Measurements from ENCODE around the gene NFYC. TPM values are rescaled to one million over a fixed set of nuclear protein-coding genes. Genes with fewer than 3 reads are reported as not detected.

NFYC gene
- polyA plus RNA-seq, 1 of the 3 experiments (the other 2 are of a cell fraction), result 72.4 TPM

- WGBS (ENCODE audit: low lambda C conversion rate), result 64% methylated on average over 5 of the region's 5 CpGs
- Histone ChIP-seq H2AFZ (ENCODE audit: low read depth) (no peak overlapping the region), H3K36me3 (replicated peaks in 1 of 2; ENCODE audit: control insufficient read depth in 1 of 2, insufficient read depth in 2 of 2, low read length in 1 of 2) (no peaks in the 10 kb centered on the region), H3K27me3 (ENCODE audit: insufficient read depth) (no peaks in the 10 kb centered on the region), H3K9me3 (no peaks in the 10 kb centered on the region), H3K79me2 (ENCODE audit: insufficient read depth) (no peaks in the 10 kb centered on the region), H3K4me3 (ENCODE audit: low read depth in 2 of 2, low read length in 1 of 2) (no peak overlapping the region), H3K9ac (no peak overlapping the region), H3K27ac (ENCODE audit: low read depth in 2 of 2, low read length in 1 of 2) (no peak overlapping the region; a peak in 1 of 4 replicates), H4K20me1 (ENCODE audit: insufficient read depth) (no peaks in the 10 kb centered on the region), H3K9me2 (no peaks in the 10 kb centered on the region), H3K4me1 (ENCODE audit: control insufficient read depth in 1 of 2, insufficient read depth in 2 of 2, low read depth in 1 of 2, low read length in 1 of 2) (peaks cover 0 to 7% of the 10 kb centered on the region in 2 experiments; a peak in 1 of 4 replicates), H3K4me2 (no peak overlapping the region), H3F3A (replicated peaks; ENCODE audit: insufficient read depth) (no peaks in the 10 kb centered on the region)
- CTCF ChIA-PET, result interaction anchor here (1.1 to 1.9 kb wide), 5 partner anchors 14 to 501 kb away, joined by 3 to 7 read pairs (median 5); no protein-coding TSS in a partner anchor
- no peak for TF ChIP-seq ZBTB33 (IDR thresholded peaks at IDR 0.05; ENCODE audit: borderline replicate concordance, low read depth)
- DNase-seq, result no peak
- POLR2A ChIA-PET, result interaction anchor here (2.6 kb wide), 1 partner anchor 18 kb away, joined by 11 read pairs; no protein-coding TSS in a partner anchor
Observed at GRCh38 chr1:40645118-40645680, 46.3 kb upstream of the NFYC start.

- Histone ChIP-seq H3K9ac (no peak overlapping the region), H3K9me3 (no peaks in the 10 kb centered on the region), H3K4me3 (ENCODE audit: low read depth in 2 of 2, low read length in 1 of 2) (no peak overlapping the region), H3K27ac (ENCODE audit: low read depth in 2 of 2, low read length in 1 of 2) (no peak overlapping the region), H3K4me2 (no peak overlapping the region), H3K9me2 (no peaks in the 10 kb centered on the region), H3K4me1 (ENCODE audit: control insufficient read depth in 1 of 2, insufficient read depth in 2 of 2, low read depth in 1 of 2, low read length in 1 of 2) (peaks cover 0 to 7% of the 10 kb centered on the region in 2 experiments; a peak in 1 of 4 replicates), H3K27me3 (ENCODE audit: insufficient read depth) (no peaks in the 10 kb centered on the region), H2AFZ (ENCODE audit: low read depth) (no peak overlapping the region), H3F3A (replicated peaks; ENCODE audit: insufficient read depth) (no peaks in the 10 kb centered on the region), H4K20me1 (ENCODE audit: insufficient read depth) (no peaks in the 10 kb centered on the region), H3K79me2 (ENCODE audit: insufficient read depth) (no peaks in the 10 kb centered on the region), H3K36me3 (replicated peaks in 1 of 2; ENCODE audit: control insufficient read depth in 1 of 2, insufficient read depth in 2 of 2, low read length in 1 of 2) (no peaks in the 10 kb centered on the region)
- POLR2A ChIA-PET, result interaction anchor here (0.9 to 2.6 kb wide), 2 partner anchors 9 to 17 kb away, joined by 3 to 11 read pairs; no protein-coding TSS in a partner anchor
- no peak for DNase-seq
- WGBS (ENCODE audit: low lambda C conversion rate), result 76% methylated on average over 5 of the region's 5 CpGs
- CTCF ChIA-PET, result interaction anchor here (0.8 to 1.9 kb wide), 7 partner anchors 13 to 306 kb away, joined by 3 to 7 read pairs (median 5); no protein-coding TSS in a partner anchor
- no peak for TF ChIP-seq EZH2phosphoT487 (IDR thresholded peaks at IDR 0.05; ENCODE audit: borderline replicate concordance, low read depth)
Observed at GRCh38 chr1:40646315-40646714, 45.2 kb upstream of the NFYC start.

GRCh38 chr1:40648200-40648599 lies 43.3 kb upstream of the NFYC start:
- Histone ChIP-seq H3K27ac (ENCODE audit: low read depth in 2 of 2, low read length in 1 of 2) (no peak overlapping the region), H3K27me3 (ENCODE audit: insufficient read depth) (no peaks in the 10 kb centered on the region), H3K36me3 (replicated peaks in 1 of 2; ENCODE audit: control insufficient read depth in 1 of 2, insufficient read depth in 2 of 2, low read length in 1 of 2) (no peaks in the 10 kb centered on the region), H3K4me1 (ENCODE audit: control insufficient read depth in 1 of 2, insufficient read depth in 2 of 2, low read depth in 1 of 2, low read length in 1 of 2) (peaks cover 0 to 7% of the 10 kb centered on the region in 2 experiments; a peak in 1 of 4 replicates), H4K20me1 (ENCODE audit: insufficient read depth) (no peaks in the 10 kb centered on the region), H2AFZ (ENCODE audit: low read depth) (no peak overlapping the region), H3K9me2 (no peaks in the 10 kb centered on the region), H3K9ac (no peak overlapping the region), H3F3A (replicated peaks; ENCODE audit: insufficient read depth) (no peaks in the 10 kb centered on the region), H3K79me2 (ENCODE audit: insufficient read depth) (no peaks in the 10 kb centered on the region), H3K4me2 (no peak overlapping the region), H3K9me3 (no peaks in the 10 kb centered on the region), H3K4me3 (ENCODE audit: low read depth in 2 of 2, low read length in 1 of 2) (no peak overlapping the region)
- DNase-seq, result no peak
- POLR2A ChIA-PET, result interaction anchor here (1.0 kb wide), 1 partner anchor 14 kb away, joined by 3 read pairs; no protein-coding TSS in a partner anchor
- CTCF ChIA-PET, result interaction anchor here (1.0 to 1.8 kb wide), 4 partner anchors 15 to 504 kb away, joined by 3 to 5 read pairs (median 4); no protein-coding TSS in a partner anchor
- TF ChIP-seq USF1 (IDR thresholded peaks at IDR 0.05; ENCODE audit: borderline replicate concordance, low read depth) (no peak), SMC3 (IDR thresholded peaks at IDR 0.05; ENCODE audit: low read depth, low read length) (no peak), MXI1 (IDR thresholded peaks at IDR 0.05; ENCODE audit: low read depth, low read length) (no peak), FOXJ3 (CRISPR knock-in tag; IDR thresholded peaks at IDR 0.05) (no peak), TCF12 (IDR thresholded peaks at IDR 0.05) (no peak), RXRA (IDR thresholded peaks at IDR 0.05; ENCODE audit: borderline replicate concordance, low read depth) (no peak), YY1 (IDR thresholded peaks at IDR 0.05; ENCODE audit: low read depth) (no peak), NRF1 (IDR thresholded peaks at IDR 0.05; ENCODE audit: low read depth, low read length) (no peak), EZH2phosphoT487 (IDR thresholded peaks at IDR 0.05; ENCODE audit: borderline replicate concordance, low read depth) (no peak), GABPA (IDR thresholded peaks at IDR 0.05; ENCODE audit: low read depth) (no peak)
- TF ChIP-seq, protein P1, sequence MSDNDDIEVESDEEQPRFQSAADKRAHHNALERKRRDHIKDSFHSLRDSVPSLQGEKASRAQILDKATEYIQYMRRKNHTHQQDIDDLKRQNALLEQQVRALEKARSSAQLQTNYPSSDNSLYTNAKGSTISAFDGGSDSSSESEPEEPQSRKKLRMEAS (IDR thresholded peaks at IDR 0.05; ENCODE audit: low read depth), result no peak
- TF ChIP-seq, protein P2, sequence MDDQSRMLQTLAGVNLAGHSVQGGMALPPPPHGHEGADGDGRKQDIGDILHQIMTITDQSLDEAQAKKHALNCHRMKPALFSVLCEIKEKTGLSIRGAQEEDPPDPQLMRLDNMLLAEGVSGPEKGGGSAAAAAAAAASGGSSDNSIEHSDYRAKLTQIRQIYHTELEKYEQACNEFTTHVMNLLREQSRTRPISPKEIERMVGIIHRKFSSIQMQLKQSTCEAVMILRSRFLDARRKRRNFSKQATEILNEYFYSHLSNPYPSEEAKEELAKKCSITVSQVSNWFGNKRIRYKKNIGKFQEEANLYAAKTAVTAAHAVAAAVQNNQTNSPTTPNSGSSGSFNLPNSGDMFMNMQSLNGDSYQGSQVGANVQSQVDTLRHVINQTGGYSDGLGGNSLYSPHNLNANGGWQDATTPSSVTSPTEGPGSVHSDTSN (IDR thresholded peaks at IDR 0.05), result no peak
- TF ChIP-seq, protein P3, sequence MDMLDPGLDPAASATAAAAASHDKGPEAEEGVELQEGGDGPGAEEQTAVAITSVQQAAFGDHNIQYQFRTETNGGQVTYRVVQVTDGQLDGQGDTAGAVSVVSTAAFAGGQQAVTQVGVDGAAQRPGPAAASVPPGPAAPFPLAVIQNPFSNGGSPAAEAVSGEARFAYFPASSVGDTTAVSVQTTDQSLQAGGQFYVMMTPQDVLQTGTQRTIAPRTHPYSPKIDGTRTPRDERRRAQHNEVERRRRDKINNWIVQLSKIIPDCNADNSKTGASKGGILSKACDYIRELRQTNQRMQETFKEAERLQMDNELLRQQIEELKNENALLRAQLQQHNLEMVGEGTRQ (IDR thresholded peaks at IDR 0.05; ENCODE audit: borderline replicate concordance, low read depth, low read length), result no peak
- 68% methylated on average over 3 of the region's 3 CpGs for WGBS (ENCODE audit: low lambda C conversion rate)

Measured in SK-N-SH (cell line).